ENCODE results near the gene TRA2A.

Gene TRA2A

GRCh38 chr7:23474829-23475575 lies 56.8 kb downstream of the TRA2A start:
- Histone ChIP-seq H3K4me2 (ENCODE audit: low read depth, low read length, poor library complexity, severe bottlenecking) (no peak overlapping the region), H3K27me3 (ENCODE audit: insufficient read depth, low read length, poor library complexity, severe bottlenecking) (peaks cover 14% of the 10 kb centered on the region), H3K9me2 (replicated peaks; ENCODE audit: low read depth, low read length) (no peaks in the 10 kb centered on the region), H3K9ac (ENCODE audit: low read depth, low read length, poor library complexity, severe bottlenecking) (no peak overlapping the region), H3F3A (ENCODE audit: low read depth) (no peaks in the 10 kb centered on the region), H2AFZ (ENCODE audit: low read length) (no peak overlapping the region), H3K9me3 (ENCODE audit: insufficient read depth, low read depth, low read length) (no peaks in the 10 kb centered on the region), H3K79me2 (ENCODE audit: insufficient read depth, low read length) (no peaks in the 10 kb centered on the region), H3K36me3 (ENCODE audit: insufficient read depth, low read length) (no peaks in the 10 kb centered on the region), H3K4me1 (ENCODE audit: insufficient read depth, low read length, poor library complexity, severe bottlenecking) (no peaks in the 10 kb centered on the region), H4K20me1 (ENCODE audit: insufficient read depth, low read length, poor library complexity, severe bottlenecking) (no peaks in the 10 kb centered on the region), H3K4me3 (ENCODE audit: low read length, poor library complexity, severe bottlenecking) (no peak overlapping the region)
- TF ChIP-seq CTCF (conservative IDR thresholded peaks at IDR 0.05; ENCODE audit: low read length) (no peak), EZH2phosphoT487 (IDR thresholded peaks at IDR 0.05; ENCODE audit: borderline replicate concordance) (no peak)

GRCh38 chr7:23474094-23474828 lies 57.5 kb downstream of the TRA2A start:
- Histone ChIP-seq H3K4me1 (ENCODE audit: insufficient read depth, low read length, poor library complexity, severe bottlenecking) (no peaks in the 10 kb centered on the region), H3K36me3 (ENCODE audit: insufficient read depth, low read length) (no peaks in the 10 kb centered on the region), H3K4me3 (ENCODE audit: low read length, poor library complexity, severe bottlenecking) (no peak overlapping the region), H2AFZ (ENCODE audit: low read length) (no peak overlapping the region), H3K79me2 (ENCODE audit: insufficient read depth, low read length) (no peaks in the 10 kb centered on the region), H3K4me2 (ENCODE audit: low read depth, low read length, poor library complexity, severe bottlenecking) (no peak overlapping the region), H3K9me3 (ENCODE audit: insufficient read depth, low read depth, low read length) (no peaks in the 10 kb centered on the region), H3K9ac (ENCODE audit: low read depth, low read length, poor library complexity, severe bottlenecking) (no peak overlapping the region), H3K27me3 (ENCODE audit: insufficient read depth, low read length, poor library complexity, severe bottlenecking) (peaks cover 14% of the 10 kb centered on the region), H3K9me2 (replicated peaks; ENCODE audit: low read depth, low read length) (no peaks in the 10 kb centered on the region), H4K20me1 (ENCODE audit: insufficient read depth, low read length, poor library complexity, severe bottlenecking) (no peaks in the 10 kb centered on the region), H3F3A (ENCODE audit: low read depth) (no peaks in the 10 kb centered on the region)
- TF ChIP-seq EZH2phosphoT487 (IDR thresholded peaks at IDR 0.05; ENCODE audit: borderline replicate concordance) (no peak), CTCF (conservative IDR thresholded peaks at IDR 0.05; ENCODE audit: low read length) (no peak)

GRCh38 chr7:23473844-23474093 lies 58.0 kb downstream of the TRA2A start:
- peaks cover 14% of the 10 kb centered on the region for H3K27me3 ChIP-seq (ENCODE audit: insufficient read depth, low read length, poor library complexity, severe bottlenecking)
- no peaks in the 10 kb centered on the region for H3K9me3 ChIP-seq (ENCODE audit: insufficient read depth, low read depth, low read length)
- no peak overlapping the region for H3K4me2 ChIP-seq (ENCODE audit: low read depth, low read length, poor library complexity, severe bottlenecking)
- H3K4me1 ChIP-seq (ENCODE audit: insufficient read depth, low read length, poor library complexity, severe bottlenecking) = no peaks in the 10 kb centered on the region
- TF ChIP-seq EZH2phosphoT487 (IDR thresholded peaks at IDR 0.05; ENCODE audit: borderline replicate concordance) (no peak), CTCF (conservative IDR thresholded peaks at IDR 0.05; ENCODE audit: low read length) (no peak)
- H4K20me1 ChIP-seq (ENCODE audit: insufficient read depth, low read length, poor library complexity, severe bottlenecking) = no peaks in the 10 kb centered on the region
- no peaks in the 10 kb centered on the region for H3K36me3 ChIP-seq (ENCODE audit: insufficient read depth, low read length)
- no peak overlapping the region for H2AFZ ChIP-seq (ENCODE audit: low read length)
- no peaks in the 10 kb centered on the region for H3K9me2 ChIP-seq (replicated peaks; ENCODE audit: low read depth, low read length)
- no peaks in the 10 kb centered on the region for H3K79me2 ChIP-seq (ENCODE audit: insufficient read depth, low read length)
- H3K4me3 ChIP-seq (ENCODE audit: low read length, poor library complexity, severe bottlenecking) = no peak overlapping the region
- H3F3A ChIP-seq (ENCODE audit: low read depth) = no peaks in the 10 kb centered on the region
- H3K9ac ChIP-seq (ENCODE audit: low read depth, low read length, poor library complexity, severe bottlenecking) = no peak overlapping the region
